Right lobe of liver (tissue), 6 donors: ENCODE data around the gene AUH. TPM values are rescaled to one million over a fixed set of nuclear protein-coding genes. Genes with fewer than 3 reads are reported as not detected.
A peak's percentile ranks its signal among the peaks of the same experiment; 100 is the strongest.

Experiments
- ATAC-seq, 4 donors: fragments of 200-7000 bp; cut with Tn5 transposase; one replicate each; pipeline ENCODE4 v1.9.1; 2020; ENCODE audit warnings: mild to moderate bottlenecking in 4 of 4, moderate library complexity in 4 of 4
- DNase-seq, 3 donors: peaks; one replicate each; pipeline ENCODE4 v3.0.0-alpha.2; 2020
- H3K27ac ChIP-seq, 3 donors: fragments of 200-600 bp; one replicate each; pipeline ENCODE4 v1.8.0; 2022
- H3K27me3 ChIP-seq, 2 donors: fragments of 200-600 bp; one replicate each; pipeline ENCODE4 v1.8.0; 2022
- H3K36me3 ChIP-seq, 4 donors: fragments of 200-600 bp; sonication (generic) in 1 of 4; one replicate each; pipeline versions ENCODE4 v1.5.1 to v1.8.0; 2017 to 2022; ENCODE audit warnings: control low read depth in 1 of 4
- H3K4me1 ChIP-seq, 4 donors: fragments of 200-600 bp; sonication (generic) in 1 of 4; one replicate each; pipeline versions ENCODE4 v1.5.1 to v1.8.0; 2017 to 2022; ENCODE audit warnings: control low read depth in 1 of 4
- H3K4me3 ChIP-seq, 3 donors: fragments of 200-600 bp; one replicate each; pipeline ENCODE4 v1.8.0; 2022
- H3K9me3 ChIP-seq, 4 donors: fragments of 200-600 bp; sonication (generic) in 1 of 4; one replicate each; pipeline versions ENCODE4 v1.5.1 to v1.8.0; 2017 to 2022; ENCODE audit warnings: control low read depth in 1 of 4
- POLR2A ChIP-seq: fragments of 450-650 bp; IDR thresholded peaks from one replicate; pipeline ENCODE4 v1.6.1; 2017; ENCODE audit warnings: antibody characterized with exemption, mild to moderate bottlenecking
- WGBS: methylation state at CpG from one replicate; pipeline ENCODE4 v1.1.6; 2018; ENCODE audit warnings: low coverage, low lambda C conversion rate; ENCODE audit not compliant: insufficient coverage; ENCODE audit errors: missing lambda C conversion rate; 5-methylcytosine and 5-hydroxymethylcytosine counted together
- intact Hi-C, 2 donors: fragments of 100-400 bp; cut with DNase I; formaldehyde crosslinking; loops; one replicate each; pipeline versions ENCODE4 v1.11.2 to v1.14.1; 2022
- total RNA-seq, 6 experiments: library from RNA; depleted of rRNA in 2 of 6; stranded (reverse); fragments of >200 nt in 2 of 6; fragmentation: NEBNext Ultra II Directional in 3 of 6; extraction: Animal tissue kit (Norgen Biotek cat#: 25700) in 3 of 6; gene quantifications; one replicate each; pipeline versions ENCODE4 v1.1.0 to v1.2.4, GENCODE V29; 2016 to 2023
- TF ChIP-seq, protein P1 (sequence below), 4 donors: fragments of 200-600 bp in 3 of 4; fragments of 450-650 bp in 1 of 4; IDR thresholded peaks; one replicate each; pipeline versions ENCODE4 v1.5.1 to v1.8.0; 2016 to 2022; ENCODE audit warnings: antibody characterized with exemption in 4 of 4, mild to moderate bottlenecking in 2 of 4
- donor health status: DM: no; HTN: yes; CAD: no.
- donor health status: DM: no; HTN: no; CAD: no.
- donor health status: DM: no; HTN: no; CAD: no.
- donor health status: DM: no; HTN: yes; CAD: no.
- donor health status: DM: no; HTN: yes; CAD: no.

The AUH gene
- total RNA-seq, 6 experiments from 2014 or later = 12.0 to 22.4 (median 18.4) TPM

DNA sequence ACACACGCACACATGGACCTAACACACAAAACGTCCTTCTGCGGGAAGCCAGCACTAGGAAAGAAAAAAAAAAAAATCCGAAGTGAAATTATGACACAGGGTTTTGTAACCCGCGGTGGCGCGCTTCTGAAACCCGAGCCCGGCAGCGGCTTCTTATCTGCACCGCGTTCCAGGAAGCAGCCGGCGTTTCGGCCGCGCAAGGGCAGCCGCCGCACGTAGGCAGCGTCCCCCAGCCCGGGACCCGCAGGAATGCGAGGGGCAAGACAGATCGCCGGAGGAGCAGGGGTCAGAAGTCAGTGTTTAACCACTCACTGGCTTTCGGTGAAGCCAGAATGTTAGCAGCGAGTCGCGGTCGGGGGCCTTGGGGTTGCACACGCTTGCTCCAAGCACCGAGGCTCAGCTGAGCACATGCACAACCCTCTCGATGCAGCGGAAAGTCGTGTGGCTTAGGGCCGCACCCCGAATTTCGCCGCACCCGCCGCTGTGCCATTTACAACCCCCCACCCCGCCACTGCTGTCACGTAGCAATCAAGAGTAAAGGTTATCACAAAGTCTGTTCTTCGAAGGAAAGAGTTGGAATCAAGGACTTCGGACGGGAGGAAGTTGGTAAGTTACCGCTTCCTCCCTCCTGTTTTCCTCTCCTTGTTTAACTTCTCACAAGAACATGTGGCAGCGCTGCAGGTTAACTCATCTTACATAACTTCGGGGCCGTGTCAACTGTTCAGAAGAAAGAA lies 167.9 kb downstream of the AUH start:
- Histone ChIP-seq H3K36me3 (no peaks in the 10 kb centered on the region), H3K27ac (peak overlapping the region; percentile 99), H3K9me3 (no peaks in the 10 kb centered on the region), H3K4me3 (peak overlapping the region; percentile 32 to 53 (median 48)), H3K4me1 (peaks cover 0 to 50% (median 16%) of the 10 kb centered on the region in 4 donors), H3K27me3 (no peaks in the 10 kb centered on the region)
- WGBS = 1% methylated on average over 24 of the region's 52 CpGs
- peak; percentile 79 for TF ChIP-seq POLR2A
- TF ChIP-seq, protein P1, sequence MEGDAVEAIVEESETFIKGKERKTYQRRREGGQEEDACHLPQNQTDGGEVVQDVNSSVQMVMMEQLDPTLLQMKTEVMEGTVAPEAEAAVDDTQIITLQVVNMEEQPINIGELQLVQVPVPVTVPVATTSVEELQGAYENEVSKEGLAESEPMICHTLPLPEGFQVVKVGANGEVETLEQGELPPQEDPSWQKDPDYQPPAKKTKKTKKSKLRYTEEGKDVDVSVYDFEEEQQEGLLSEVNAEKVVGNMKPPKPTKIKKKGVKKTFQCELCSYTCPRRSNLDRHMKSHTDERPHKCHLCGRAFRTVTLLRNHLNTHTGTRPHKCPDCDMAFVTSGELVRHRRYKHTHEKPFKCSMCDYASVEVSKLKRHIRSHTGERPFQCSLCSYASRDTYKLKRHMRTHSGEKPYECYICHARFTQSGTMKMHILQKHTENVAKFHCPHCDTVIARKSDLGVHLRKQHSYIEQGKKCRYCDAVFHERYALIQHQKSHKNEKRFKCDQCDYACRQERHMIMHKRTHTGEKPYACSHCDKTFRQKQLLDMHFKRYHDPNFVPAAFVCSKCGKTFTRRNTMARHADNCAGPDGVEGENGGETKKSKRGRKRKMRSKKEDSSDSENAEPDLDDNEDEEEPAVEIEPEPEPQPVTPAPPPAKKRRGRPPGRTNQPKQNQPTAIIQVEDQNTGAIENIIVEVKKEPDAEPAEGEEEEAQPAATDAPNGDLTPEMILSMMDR (IDR thresholded peaks at IDR 0.05) = no peak
- DNase-seq (peak; percentile 87 to 91 (median 89)), ATAC-seq (peak; percentile 58 to 71 (median 64))
- intact Hi-C loops = loop anchor here (10.0 kb wide), 2 partner anchors 199 to 231 kb away; partner anchors contain the start of gene NFIL3 (in 1 of the 2)

DNA sequence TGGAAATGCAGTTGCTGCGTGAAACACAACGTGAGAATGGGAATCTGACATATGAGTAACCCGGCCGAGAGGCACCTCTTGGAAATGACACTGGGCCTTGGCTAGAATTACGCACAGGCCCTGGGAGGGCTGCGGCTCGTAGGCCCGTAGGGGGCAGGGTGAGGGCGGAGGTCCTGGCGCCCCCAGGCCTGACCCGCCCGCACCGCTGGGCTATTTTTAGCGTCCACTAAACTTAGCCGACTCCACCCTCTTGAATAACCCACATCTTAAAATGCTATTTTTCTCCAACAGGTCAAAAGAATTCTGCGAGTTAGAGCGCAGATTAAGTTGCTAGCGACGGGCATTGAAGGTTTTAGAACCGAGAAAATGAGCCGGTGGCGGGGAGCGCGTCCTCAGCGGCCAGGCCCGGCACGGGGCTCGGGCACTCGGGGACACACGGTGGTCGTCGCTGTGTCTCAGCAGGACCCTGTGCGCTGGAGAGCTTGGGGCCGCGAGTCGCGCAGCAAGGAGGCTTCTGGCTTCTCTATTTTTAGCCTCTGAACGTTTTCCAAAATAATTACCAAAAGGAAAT lies 168.5 kb downstream of the AUH start:
- peak overlapping the region; percentile 99 for H3K27ac ChIP-seq
- H3K4me1 ChIP-seq = peaks cover 0 to 43% (median 16%) of the 10 kb centered on the region in 4 donors
- H3K36me3 ChIP-seq = no peaks in the 10 kb centered on the region
- ATAC-seq (peak; percentile 54 to 75 (median 64)), DNase-seq (peak; percentile 78 to 84 (median 81))
- intact Hi-C loops = loop anchor here (10.0 kb wide), 2 partner anchors 198 to 232 kb away; partner anchors contain the start of gene NFIL3 (in 1 of the 2)
- under 1% methylated on average over 22 of the region's 38 CpGs for WGBS
- H3K9me3 ChIP-seq = no peaks in the 10 kb centered on the region
- TF ChIP-seq POLR2A = peak; percentile 67
- TF ChIP-seq, protein P1 (IDR thresholded peaks at IDR 0.05) = peak in 2 of 4 donors; percentile 5 to 11
- no peaks in the 10 kb centered on the region for H3K27me3 ChIP-seq
- peak overlapping the region; percentile 32 to 53 (median 48) for H3K4me3 ChIP-seq

DNA sequence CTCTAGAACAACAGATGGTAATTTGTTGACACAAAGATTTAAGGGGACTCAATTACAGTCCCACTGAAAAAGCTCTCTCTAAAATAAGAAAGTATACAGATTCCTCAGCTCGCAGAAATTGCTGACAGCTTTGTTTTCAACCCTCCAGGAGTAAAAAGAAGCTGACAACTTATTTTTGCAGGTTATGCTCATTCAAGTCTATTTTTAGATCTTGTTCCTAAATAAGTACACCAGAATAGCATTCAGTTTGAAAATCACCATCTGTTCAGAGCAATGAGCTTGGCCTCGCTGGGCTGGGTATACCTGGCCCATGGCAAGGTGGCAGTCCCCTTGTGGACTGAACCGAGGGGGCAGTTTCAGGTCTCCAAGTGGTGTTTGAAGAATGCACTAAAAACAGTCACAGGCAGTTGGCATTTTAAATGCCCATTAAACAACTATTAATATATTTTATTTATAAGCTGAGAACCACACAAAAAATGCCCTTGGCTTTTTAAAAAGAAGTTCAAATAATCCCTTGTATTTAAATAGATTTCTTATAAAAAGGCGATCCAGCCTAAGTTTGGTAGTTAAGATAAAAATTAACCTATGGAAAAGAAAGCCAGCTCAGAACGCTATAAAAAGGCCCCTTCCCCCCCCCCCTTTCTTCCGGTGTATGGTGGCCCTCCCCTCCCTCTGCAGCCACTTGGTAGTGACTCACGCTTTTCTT lies 169.2 kb downstream of the AUH start:
- DNase-seq = peak in 1 of 3 donors; percentile 49
- intact Hi-C loops = loop anchor here (10.0 kb wide), 2 partner anchors 198 to 232 kb away; partner anchors contain the start of gene NFIL3 (in 1 of the 2)
- H3K4me1 ChIP-seq = peaks cover 0 to 39% (median 15%) of the 10 kb centered on the region in 4 donors
- no peaks in the 10 kb centered on the region for H3K27me3 ChIP-seq
- peak overlapping the region in 2 of 3 donors; percentile 48 to 53 for H3K4me3 ChIP-seq
- TF ChIP-seq POLR2A = no peak
- TF ChIP-seq, protein P1 (IDR thresholded peaks at IDR 0.05) = no peak
- H3K36me3 ChIP-seq = no peaks in the 10 kb centered on the region
- no peak for ATAC-seq
- peak overlapping the region; percentile 99 for H3K27ac ChIP-seq
- H3K9me3 ChIP-seq = no peaks in the 10 kb centered on the region
- 12% methylated on average over 7 of the region's 7 CpGs for WGBS
